HG03432 (cell line): ENCODE results near the gene OR2T29.
A peak's percentile ranks its signal among the peaks of the same experiment; 100 is the strongest.
"Not testable (repeated sequence)": the region's sequence is repeated elsewhere in the genome, so short reads cannot be mapped to it uniquely, and the experiment has no call there.

Source experiments
- ATAC-seq: cut with Tn5 transposase; IDR thresholded peaks from one replicate; pipeline ENCODE4 v1.9.1; 2021; ENCODE audit warnings: mild to moderate bottlenecking, moderate library complexity; ENCODE audit not compliant: unreplicated experiment

The OR2T29 gene

GRCh38 chr1:248521856-248522255, 40.7 kb downstream of the OR2T29 start:
- ATAC-seq = no peak

GRCh38 chr1:248510217-248510616, 52.4 kb downstream of the OR2T29 start:
- peak; percentile 58 for ATAC-seq

GRCh38 chr1:248507773-248508172, 54.8 kb downstream of the OR2T29 start, which contains the start of gene OR2G6:
OR2G6 (plus strand) TSS chr1:248508073; CDS start chr1:248521647, 13,574 bp downstream.
- not testable (repeated sequence) for ATAC-seq
